BLaER1 treated with 17β-estradiol and CSF1 and Interleukin-3, amounts not matched to agents 10 nM and 100 nM (cell line): ENCODE data around the gene MACC1.

ENCODE experiments used
- H3K27ac ChIP-seq, 11 experiments: shearing (Covaris generic); formaldehyde crosslinking; 2 replicates each; pipeline ENCODE4 v1.8.1; 2022
- H3K27me3 ChIP-seq, 11 experiments: shearing (Covaris generic); formaldehyde crosslinking; 2 replicates each; pipeline ENCODE4 v1.8.1; 2022
- H3K36me3 ChIP-seq, 11 experiments: shearing (Covaris generic); formaldehyde crosslinking; 2 replicates each; pipeline ENCODE4 v1.8.1; 2022
- H3K4me1 ChIP-seq, 10 experiments: shearing (Covaris generic); formaldehyde crosslinking; 2 replicates each; pipeline ENCODE4 v1.8.1; 2022
- H3K4me2 ChIP-seq, 11 experiments: shearing (Covaris generic); formaldehyde crosslinking; 2 replicates each; pipeline ENCODE4 v1.8.1; 2022
- H3K4me3 ChIP-seq, 10 experiments: shearing (Covaris generic); formaldehyde crosslinking; 2 replicates each; pipeline ENCODE4 v1.8.1; 2022
- H3K9ac ChIP-seq, 11 experiments: shearing (Covaris generic); formaldehyde crosslinking; 2 replicates each; pipeline ENCODE4 v1.8.1; 2022
- H3K9me3 ChIP-seq, 11 experiments: shearing (Covaris generic); formaldehyde crosslinking; replicated peaks in 1 of 11; 2 replicates each; pipeline ENCODE4 v1.8.1; 2022
- H4K20me1 ChIP-seq, 11 experiments: shearing (Covaris generic); formaldehyde crosslinking; 2 replicates each; pipeline ENCODE4 v1.8.1; 2022
- Cebpa-rat ChIP-seq, 11 experiments: shearing (Covaris generic); IDR thresholded peaks; 2 replicates each; pipeline ENCODE4 v1.8.1; 2022

MACC1 gene

DNA sequence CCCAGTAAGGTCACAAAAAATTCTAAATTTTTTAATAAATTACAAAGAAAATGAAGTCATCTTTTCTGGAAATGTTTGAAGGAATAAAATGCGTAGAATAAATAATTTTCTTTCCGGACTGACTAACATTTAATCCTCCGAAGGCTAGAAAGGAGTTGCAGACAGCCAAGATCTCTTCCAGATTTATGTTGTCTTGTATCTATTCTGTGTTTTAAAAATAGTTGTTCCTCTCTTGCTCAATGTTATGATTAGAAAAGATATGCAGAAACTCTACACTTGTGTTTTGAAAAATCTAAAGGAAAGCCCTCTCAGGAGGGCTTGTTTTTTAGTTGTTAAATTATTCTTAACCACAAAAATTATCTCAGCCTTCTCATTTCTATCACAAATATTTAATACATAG lies 70.7 kb downstream of the MACC1 start:
- peaks cover 0 to 18% (median 0%) of the 10 kb centered on the region in 11 experiments; a peak in 4 of 22 replicates for H3K36me3 ChIP-seq
- H3K4me3 ChIP-seq: no peak overlapping the region
- TF ChIP-seq Cebpa-rat (IDR thresholded peaks at IDR 0.05): no peak
- peak overlapping the region in 4 of 11 experiments; percentile 9 to 50 (median 31); a peak in 5 of 22 replicates for H3K27ac ChIP-seq
- peak overlapping the region in 2 of 11 experiments; percentile 21 to 32; a peak in 5 of 22 replicates for H3K9ac ChIP-seq
- peaks cover 3 to 36% (median 10%) of the 10 kb centered on the region in 10 experiments; a peak in 16 of 20 replicates for H3K4me1 ChIP-seq
- H3K9me3 ChIP-seq: no peaks in the 10 kb centered on the region; a peak in 1 of 22 replicates
- H4K20me1 ChIP-seq: no peaks in the 10 kb centered on the region
- no peaks in the 10 kb centered on the region for H3K27me3 ChIP-seq
- H3K4me2 ChIP-seq: peak overlapping the region in 5 of 11 experiments; percentile 3 to 67 (median 48); a peak in 7 of 22 replicates

DNA sequence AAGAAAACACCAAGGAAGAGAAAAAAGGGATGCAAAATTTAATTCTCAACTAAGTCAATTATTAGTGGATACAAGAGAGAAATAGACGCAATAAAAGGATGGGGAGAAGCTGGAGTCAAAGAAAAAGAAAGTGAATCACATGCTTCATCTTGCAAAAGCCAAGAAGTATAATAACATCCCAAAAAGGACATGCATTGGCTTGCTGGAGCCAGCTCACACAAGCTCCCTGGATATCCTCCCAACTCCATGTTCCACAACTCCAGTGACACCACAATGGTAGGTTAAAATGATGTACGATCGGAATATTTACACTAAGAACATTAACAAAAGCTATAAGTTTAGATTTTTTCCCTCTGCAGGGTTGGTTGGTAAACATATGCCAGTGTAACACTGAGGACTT lies 72.4 kb downstream of the MACC1 start:
- no peak for TF ChIP-seq Cebpa-rat (IDR thresholded peaks at IDR 0.05)
- Histone ChIP-seq H4K20me1 (no peaks in the 10 kb centered on the region), H3K4me1 (peaks cover 0 to 25% (median 0%) of the 10 kb centered on the region in 10 experiments; a peak in 6 of 20 replicates), H3K9me3 (no peaks in the 10 kb centered on the region; a peak in 1 of 22 replicates), H3K4me2 (no peak overlapping the region), H3K4me3 (no peak overlapping the region), H3K9ac (no peak overlapping the region), H3K36me3 (peaks cover 0 to 23% (median 0%) of the 10 kb centered on the region in 11 experiments; a peak in 4 of 22 replicates), H3K27me3 (no peaks in the 10 kb centered on the region), H3K27ac (no peak overlapping the region)

DNA sequence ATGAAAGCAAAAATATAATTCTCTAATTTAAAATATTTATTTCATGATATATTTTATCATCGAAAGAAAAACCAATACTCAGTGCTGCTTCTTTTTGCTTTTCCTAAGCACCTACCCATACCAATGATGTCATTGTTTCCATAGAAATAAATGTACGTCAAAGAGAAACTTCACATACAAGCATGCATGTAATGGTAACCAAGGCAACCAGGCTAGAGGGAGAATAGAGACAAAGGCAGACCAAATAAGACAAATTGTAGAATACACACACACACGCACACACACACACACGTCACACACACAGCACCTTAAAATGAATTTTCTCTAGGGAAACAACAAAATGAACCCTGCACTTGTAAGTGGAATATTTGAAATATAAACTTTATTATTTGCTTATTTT lies 75.5 kb downstream of the MACC1 start:
- no peak for TF ChIP-seq Cebpa-rat (IDR thresholded peaks at IDR 0.05)
- H3K27ac ChIP-seq: no peak overlapping the region

DNA sequence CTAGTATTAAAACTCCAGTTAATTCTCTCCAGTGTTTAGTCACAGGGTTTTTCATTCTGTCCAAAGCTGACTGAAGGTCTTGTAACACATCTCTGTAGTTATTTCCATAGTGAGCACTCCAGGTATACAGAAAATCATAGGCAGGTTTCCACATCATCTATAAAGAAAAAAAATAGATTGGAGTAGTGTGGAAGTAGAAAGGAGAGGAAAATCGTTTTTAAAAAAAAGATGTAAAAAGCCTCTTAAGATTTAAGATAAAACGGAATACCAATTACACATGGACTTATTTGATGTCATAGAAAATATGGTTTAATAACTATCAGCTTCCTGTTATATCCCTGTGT lies 76.2 kb downstream of the MACC1 start:
- no peaks in the 10 kb centered on the region for H4K20me1 ChIP-seq
- H3K4me2 ChIP-seq: no peak overlapping the region
- TF ChIP-seq Cebpa-rat (IDR thresholded peaks at IDR 0.05): no peak
- peaks cover 0 to 24% (median 0%) of the 10 kb centered on the region in 11 experiments; a peak in 4 of 22 replicates for H3K36me3 ChIP-seq
- H3K9ac ChIP-seq: no peak overlapping the region
- no peak overlapping the region for H3K27ac ChIP-seq
- peaks cover 0 to 4% (median 0%) of the 10 kb centered on the region in 10 experiments; a peak in 6 of 20 replicates for H3K4me1 ChIP-seq
- H3K27me3 ChIP-seq: no peaks in the 10 kb centered on the region
- no peaks in the 10 kb centered on the region; a peak in 1 of 22 replicates for H3K9me3 ChIP-seq
- no peak overlapping the region for H3K4me3 ChIP-seq

More for the DNA sequence above, 75.5 kb downstream of the MACC1 start:
- H3K9ac ChIP-seq: no peak overlapping the region
- H3K4me3 ChIP-seq: no peak overlapping the region
- no peak overlapping the region for H3K4me2 ChIP-seq
- no peaks in the 10 kb centered on the region for H4K20me1 ChIP-seq
- no peaks in the 10 kb centered on the region; a peak in 1 of 22 replicates for H3K9me3 ChIP-seq
- peaks cover 0 to 11% (median 0%) of the 10 kb centered on the region in 10 experiments; a peak in 6 of 20 replicates for H3K4me1 ChIP-seq
- peaks cover 0 to 24% (median 0%) of the 10 kb centered on the region in 11 experiments; a peak in 4 of 22 replicates for H3K36me3 ChIP-seq
- H3K27me3 ChIP-seq: no peaks in the 10 kb centered on the region

DNA sequence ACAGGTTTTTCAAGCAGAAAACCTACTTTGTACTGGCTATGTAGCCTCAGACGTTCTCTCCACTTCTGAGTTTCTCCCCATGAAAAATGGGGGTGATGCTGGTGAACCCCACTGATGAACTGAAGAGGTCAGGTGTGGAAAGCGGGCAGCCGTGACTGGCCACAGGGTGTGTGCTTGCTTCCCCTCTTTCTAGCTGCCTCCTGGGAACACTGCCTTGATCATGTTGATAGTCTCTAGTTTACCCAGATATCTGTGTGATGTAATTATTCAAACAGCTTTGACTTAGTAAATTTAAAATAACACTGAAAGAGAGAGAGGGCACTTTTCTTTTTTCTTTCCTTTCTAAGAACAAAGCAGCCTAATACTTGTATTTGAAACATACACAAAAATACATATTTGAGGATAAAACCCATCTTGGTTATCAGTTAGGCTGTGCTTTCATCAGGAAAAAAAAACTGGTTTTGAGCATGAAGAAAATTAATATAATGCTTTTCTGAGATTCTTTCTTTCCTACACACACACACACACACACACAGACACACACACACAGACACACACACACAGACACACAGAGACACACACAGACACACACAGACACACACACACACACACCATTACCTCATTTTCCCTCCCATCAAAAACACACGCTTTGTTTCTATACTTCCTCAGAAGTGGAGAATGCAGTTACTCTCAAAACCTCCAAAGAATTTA lies 76.7 kb downstream of the MACC1 start:
- no peaks in the 10 kb centered on the region; a peak in 2 of 20 replicates for H3K4me1 ChIP-seq
- no peak for TF ChIP-seq Cebpa-rat (IDR thresholded peaks at IDR 0.05)
- H4K20me1 ChIP-seq: no peaks in the 10 kb centered on the region
- no peak overlapping the region for H3K4me2 ChIP-seq
- H3K27me3 ChIP-seq: no peaks in the 10 kb centered on the region
- no peak overlapping the region for H3K4me3 ChIP-seq
- no peak overlapping the region for H3K9ac ChIP-seq
- H3K27ac ChIP-seq: no peak overlapping the region
- no peaks in the 10 kb centered on the region; a peak in 1 of 22 replicates for H3K9me3 ChIP-seq
- peaks cover 0 to 24% (median 0%) of the 10 kb centered on the region in 11 experiments; a peak in 4 of 22 replicates for H3K36me3 ChIP-seq

DNA sequence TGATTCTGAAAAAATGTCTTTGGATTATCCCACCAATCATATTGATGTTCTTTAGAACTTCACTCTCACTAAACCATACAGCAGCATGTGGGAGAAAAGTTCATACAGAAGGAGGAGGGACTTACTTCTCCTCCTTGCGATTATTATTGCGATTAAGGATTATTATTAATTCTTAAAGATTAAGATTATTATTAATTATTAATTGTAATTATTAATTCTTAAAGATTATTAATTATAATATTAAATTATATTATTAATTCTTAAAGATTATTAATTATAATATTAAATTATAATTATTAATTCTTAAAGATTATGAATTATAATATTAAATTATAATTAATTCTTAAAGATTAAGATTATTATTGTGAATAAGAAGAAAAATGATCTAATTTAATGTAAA lies 80.5 kb downstream of the MACC1 start:
- Histone ChIP-seq H4K20me1 (no peaks in the 10 kb centered on the region), H3K4me3 (no peak overlapping the region), H3K9me3 (no peaks in the 10 kb centered on the region), H3K4me1 (peaks cover 0 to 6% (median 0%) of the 10 kb centered on the region in 10 experiments; a peak in 3 of 20 replicates), H3K27me3 (no peaks in the 10 kb centered on the region), H3K4me2 (no peak overlapping the region), H3K36me3 (0 out of 22 replicates have a peak, but pooled peaks cover 0 to 7% (median 0%) of the 10 kb centered on the region in 11 experiments), H3K27ac (no peak overlapping the region), H3K9ac (no peak overlapping the region)
- TF ChIP-seq Cebpa-rat (IDR thresholded peaks at IDR 0.05): no peak

DNA sequence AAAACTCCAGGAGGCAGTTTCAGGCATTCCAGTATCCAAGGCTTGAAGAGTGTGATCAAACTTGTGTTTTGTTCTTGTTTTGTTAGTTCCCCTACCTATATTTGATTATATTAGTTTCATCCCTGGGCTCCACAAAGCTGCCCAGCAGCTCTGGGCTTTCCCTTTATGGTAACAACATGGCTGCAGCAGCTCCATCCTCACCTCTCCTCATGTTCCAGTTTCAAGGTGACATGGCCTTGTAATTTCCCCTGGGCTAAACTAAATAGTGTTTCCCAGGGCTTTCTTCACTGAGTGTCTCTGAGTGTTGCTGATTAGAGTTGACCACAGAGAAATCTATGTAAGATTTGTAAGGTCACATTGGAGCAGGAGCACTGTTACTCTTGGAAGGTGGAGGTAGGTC lies 83.4 kb downstream of the MACC1 start:
- H3K4me3 ChIP-seq: no peak overlapping the region
- H3K4me1 ChIP-seq: peaks cover 0 to 6% (median 0%) of the 10 kb centered on the region in 10 experiments; a peak in 3 of 20 replicates
- H3K9me3 ChIP-seq: no peaks in the 10 kb centered on the region
- no peak overlapping the region for H3K27ac ChIP-seq
- H3K9ac ChIP-seq: no peak overlapping the region
- H3K27me3 ChIP-seq: no peaks in the 10 kb centered on the region
- TF ChIP-seq Cebpa-rat (IDR thresholded peaks at IDR 0.05): no peak
- H3K36me3 ChIP-seq: no peaks in the 10 kb centered on the region
- H3K4me2 ChIP-seq: no peak overlapping the region
- H4K20me1 ChIP-seq: no peaks in the 10 kb centered on the region

DNA sequence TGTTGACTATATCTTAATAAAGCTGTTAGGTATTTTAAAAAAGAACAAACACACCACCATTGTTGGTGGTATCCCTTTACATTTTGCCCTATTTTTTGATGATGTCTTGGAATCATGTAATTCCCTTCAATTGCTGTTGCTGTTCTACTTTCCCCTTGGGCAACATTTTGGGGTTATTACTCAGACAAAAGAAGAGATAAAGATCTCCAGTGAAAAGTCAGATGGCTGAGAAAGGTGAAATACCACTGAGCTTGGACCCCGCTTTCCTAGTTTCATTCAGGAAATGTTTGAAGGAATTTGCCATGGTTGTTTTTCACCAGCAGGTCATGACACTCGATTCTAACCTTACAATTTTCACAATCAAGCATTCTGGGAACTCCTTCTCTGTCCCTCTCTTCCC lies 84.6 kb downstream of the MACC1 start:
- Histone ChIP-seq H3K4me2 (no peak overlapping the region; a peak in 1 of 22 replicates), H4K20me1 (no peaks in the 10 kb centered on the region), H3K27me3 (no peaks in the 10 kb centered on the region), H3K9ac (no peak overlapping the region), H3K4me3 (no peak overlapping the region), H3K27ac (no peak overlapping the region), H3K36me3 (no peaks in the 10 kb centered on the region), H3K4me1 (peaks cover 0 to 6% (median 0%) of the 10 kb centered on the region in 10 experiments; a peak in 2 of 20 replicates), H3K9me3 (no peaks in the 10 kb centered on the region)
- no peak for TF ChIP-seq Cebpa-rat (IDR thresholded peaks at IDR 0.05)

DNA sequence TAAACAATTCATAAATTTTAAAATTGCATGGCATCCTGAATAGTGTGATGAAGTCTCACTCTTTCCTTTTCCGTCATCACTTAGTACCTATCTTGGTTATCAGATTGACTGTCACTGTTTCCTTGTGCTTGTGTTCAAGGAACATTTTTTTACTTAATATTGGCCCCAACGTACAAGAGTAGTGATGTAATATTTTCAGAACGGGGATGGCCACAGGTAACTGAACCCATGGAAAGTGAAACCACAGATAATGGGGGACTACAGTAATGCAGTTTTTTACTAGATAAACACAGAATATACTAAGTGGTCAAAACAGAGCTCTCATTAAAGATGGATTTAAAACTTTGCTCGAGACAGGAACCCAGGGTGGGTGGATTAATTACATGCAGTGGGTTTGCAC lies 85.4 kb downstream of the MACC1 start:
- Histone ChIP-seq H3K4me1 (peaks cover 0 to 6% (median 0%) of the 10 kb centered on the region in 10 experiments; a peak in 2 of 20 replicates), H3K4me2 (no peak overlapping the region), H3K27ac (no peak overlapping the region), H3K36me3 (no peaks in the 10 kb centered on the region), H3K9ac (no peak overlapping the region), H3K4me3 (no peak overlapping the region), H3K9me3 (no peaks in the 10 kb centered on the region), H3K27me3 (no peaks in the 10 kb centered on the region), H4K20me1 (no peaks in the 10 kb centered on the region)
- no peak for TF ChIP-seq Cebpa-rat (IDR thresholded peaks at IDR 0.05)
